GM13977 (cell line): ENCODE measurements around the gene HTR3A.
"Not testable (repeated sequence)": the region's sequence is repeated elsewhere in the genome, so short reads cannot be mapped to it uniquely, and the experiment has no call there.

Experiments
- DNase-seq: peaks from one replicate; pipeline ENCODE4 v3.0.0; 2012; ENCODE audit warnings: low spot score
- in situ Hi-C: fragments of 300-500 bp; cut with MboI; formaldehyde crosslinking; loops from one replicate; pipeline ENCODE4 v1.12.0; 2022; ENCODE audit warnings: low sequenced_read_pairs, low pct_unique_long_range_greater_than_20kb, mixed read lengths, inconsistent platforms; ENCODE audit not compliant: unreplicated experiment
- TF ChIP-seq, protein P1 (sequence below): IDR thresholded peaks from 2 replicates; pipeline ENCODE4 v1.5.1; 2012; ENCODE audit warnings: mild to moderate bottlenecking, control low read depth; ENCODE audit not compliant: insufficient read depth; ENCODE audit errors: extremely low read depth, missing control alignments

Gene HTR3A

DNA sequence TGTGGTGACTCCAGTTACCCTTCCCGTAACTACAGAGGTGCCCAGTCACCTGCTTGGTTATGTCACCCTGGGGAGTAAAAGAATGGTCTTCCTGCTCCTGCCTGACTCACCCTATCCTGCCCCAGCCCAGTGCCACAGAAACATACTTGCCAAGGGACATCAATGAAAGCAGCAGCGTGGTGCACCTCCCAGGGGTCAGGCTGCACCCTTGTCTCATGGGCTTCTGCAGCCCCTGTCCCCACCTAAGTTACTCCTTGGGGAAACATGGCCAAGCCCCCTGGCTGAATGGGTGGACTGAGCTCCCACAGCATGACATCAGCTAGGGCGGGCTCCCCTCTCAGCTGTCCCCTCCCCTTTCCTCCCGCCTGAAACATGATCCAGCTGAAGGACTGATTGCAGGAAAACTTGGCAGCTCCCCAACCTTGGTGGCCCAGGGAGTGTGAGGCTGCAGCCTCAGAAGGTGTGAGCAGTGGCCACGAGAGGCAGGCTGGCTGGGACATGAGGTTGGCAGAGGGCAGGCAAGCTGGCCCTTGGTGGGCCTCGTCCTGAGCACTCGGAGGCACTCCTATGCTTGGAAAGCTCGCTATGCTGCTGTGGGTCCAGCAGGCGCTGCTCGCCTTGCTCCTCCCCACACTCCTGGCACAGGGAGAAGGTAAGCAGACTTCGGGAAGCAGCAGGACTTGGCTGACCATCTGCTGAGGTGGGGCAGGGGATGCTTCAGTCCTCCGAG lies at the start of gene HTR3A:
Gene HTR3A (plus strand): TSS at position 368 of the 730 bp plus-strand sequence. CDS start 218 bp downstream, at position 586.
- TF ChIP-seq, protein P1, sequence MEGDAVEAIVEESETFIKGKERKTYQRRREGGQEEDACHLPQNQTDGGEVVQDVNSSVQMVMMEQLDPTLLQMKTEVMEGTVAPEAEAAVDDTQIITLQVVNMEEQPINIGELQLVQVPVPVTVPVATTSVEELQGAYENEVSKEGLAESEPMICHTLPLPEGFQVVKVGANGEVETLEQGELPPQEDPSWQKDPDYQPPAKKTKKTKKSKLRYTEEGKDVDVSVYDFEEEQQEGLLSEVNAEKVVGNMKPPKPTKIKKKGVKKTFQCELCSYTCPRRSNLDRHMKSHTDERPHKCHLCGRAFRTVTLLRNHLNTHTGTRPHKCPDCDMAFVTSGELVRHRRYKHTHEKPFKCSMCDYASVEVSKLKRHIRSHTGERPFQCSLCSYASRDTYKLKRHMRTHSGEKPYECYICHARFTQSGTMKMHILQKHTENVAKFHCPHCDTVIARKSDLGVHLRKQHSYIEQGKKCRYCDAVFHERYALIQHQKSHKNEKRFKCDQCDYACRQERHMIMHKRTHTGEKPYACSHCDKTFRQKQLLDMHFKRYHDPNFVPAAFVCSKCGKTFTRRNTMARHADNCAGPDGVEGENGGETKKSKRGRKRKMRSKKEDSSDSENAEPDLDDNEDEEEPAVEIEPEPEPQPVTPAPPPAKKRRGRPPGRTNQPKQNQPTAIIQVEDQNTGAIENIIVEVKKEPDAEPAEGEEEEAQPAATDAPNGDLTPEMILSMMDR, result no peak
- no peak for DNase-seq
- in situ Hi-C loops, result no loop called here

DNA sequence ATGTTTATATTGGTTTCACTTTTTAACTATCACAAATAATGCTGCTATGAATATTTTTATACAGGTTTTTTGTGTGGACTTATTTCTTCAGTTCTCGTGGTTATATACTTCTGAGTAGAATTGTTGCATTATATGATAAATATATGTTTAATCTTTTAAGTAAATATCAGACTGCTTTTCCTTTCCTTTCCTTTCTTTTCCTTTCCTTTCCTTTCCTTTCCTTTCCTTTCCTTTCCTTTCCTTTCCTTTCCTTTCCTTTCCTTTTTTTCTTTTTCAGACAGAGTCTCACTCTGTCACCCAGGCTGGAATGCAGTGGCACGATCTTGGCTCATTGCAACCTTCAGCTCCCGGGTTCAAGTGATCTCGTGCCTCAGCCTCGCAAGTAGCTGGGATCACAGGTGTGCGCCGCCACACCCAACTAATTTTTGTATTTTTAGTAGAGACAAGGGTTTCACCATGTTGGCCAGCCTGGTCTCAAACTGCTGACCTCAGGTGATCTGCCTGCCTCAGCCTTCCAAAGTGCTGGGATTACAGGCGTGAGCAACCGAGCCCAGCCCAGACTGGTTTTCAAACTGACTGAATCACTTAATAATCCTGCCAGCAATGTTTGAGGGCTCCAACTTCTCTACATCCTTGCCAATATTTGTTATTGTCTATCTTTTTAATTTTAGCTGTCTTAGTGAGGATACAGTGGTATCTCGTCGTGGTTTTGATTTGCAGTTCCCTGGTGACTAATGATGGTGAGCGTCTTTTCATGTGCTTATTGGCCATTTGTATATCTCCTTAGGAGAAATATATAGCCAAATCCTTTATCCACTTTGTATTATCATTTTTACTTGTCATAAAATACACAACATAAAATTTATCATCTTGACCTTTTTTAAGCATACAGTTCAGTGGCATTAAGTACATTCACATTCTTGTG lies 48.4 kb upstream of the HTR3A start:
- TF ChIP-seq, protein P1, result no peak
- DNase-seq, result no peak
- in situ Hi-C loops, result no loop called here

DNA sequence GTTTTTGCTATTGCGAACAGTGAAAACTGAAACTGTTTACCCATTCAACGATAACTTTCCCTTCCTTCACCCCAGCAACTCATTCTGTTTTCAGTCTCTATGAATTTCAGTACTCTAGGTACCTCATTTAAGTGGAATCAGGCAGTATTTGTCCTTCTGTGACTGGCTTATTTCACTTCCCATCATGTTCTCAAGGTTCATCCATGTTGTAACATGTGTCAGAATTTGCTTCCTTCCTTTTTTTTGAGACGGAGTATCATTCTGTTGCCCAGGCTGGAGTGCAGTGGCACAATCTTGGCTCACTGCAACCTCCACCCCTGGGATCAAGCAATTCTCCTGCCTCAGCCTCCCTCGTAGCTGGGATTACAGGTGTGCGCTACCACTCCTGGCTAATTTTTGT lies 46.6 kb upstream of the HTR3A start:
- DNase-seq, result no peak
- TF ChIP-seq, protein P1, result no peak
- in situ Hi-C loops, result no loop called here

DNA sequence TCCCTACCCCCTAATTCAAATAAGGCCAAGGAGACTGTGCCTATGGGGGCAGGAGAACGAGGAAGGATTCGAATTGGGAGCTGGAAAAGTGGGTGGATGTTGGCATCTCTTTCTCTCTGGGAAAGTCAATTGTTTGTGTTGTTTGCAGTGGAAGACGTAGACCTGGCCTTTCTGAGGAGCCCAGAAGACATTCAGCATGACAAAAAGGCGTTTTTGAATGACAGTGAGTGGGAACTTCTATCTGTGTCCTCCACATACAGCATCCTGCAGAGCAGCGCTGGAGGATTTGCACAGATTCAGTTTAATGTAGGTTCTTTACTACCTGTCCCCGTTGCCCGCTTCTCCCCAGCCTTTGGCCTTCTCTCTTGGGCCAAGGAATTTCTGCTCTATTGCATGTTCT lies 42.1 kb upstream of the HTR3A start:
- DNase-seq, result no peak
- TF ChIP-seq, protein P1, result no peak
- in situ Hi-C loops, result no loop called here

DNA sequence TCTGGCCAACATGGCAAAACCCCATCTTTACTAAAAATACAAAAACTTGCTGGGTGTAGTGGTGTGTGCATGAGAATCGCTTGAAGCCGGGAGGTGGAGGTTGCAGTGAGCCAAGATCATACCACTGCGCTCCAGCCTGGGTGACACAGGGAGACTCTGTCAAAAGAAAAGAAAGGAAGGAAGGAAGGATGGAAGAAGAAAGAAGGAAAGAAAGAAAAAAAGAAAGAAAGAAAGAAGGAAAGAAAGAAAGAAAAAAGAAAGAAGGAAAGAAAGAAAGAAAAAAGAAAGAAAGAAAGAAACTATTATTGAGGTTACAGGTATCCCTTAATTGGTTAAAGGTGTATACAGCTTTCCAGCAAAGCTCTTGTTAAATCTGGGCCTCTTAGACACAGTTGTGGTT lies 40.7 kb upstream of the HTR3A start:
- DNase-seq, in situ Hi-C loops: not testable (repeated sequence)

DNA sequence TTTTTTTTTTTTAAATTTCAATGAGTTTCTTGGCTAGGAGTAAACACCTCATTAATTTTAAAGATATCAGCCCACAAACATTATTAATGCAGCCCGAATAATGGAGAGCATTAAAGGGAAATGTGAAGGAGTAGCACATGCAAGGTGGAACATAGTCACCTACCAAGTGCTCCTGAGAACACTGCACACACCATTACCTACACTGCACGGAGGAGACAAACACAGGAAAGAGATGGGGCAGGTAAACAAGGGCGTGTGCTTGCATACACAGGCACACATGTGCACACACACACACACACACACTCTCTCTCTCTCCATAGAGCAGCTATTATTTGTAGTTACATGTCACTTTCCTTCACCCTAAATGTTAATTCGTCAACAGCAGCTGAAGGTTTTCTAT lies 40.1 kb upstream of the HTR3A start:
- TF ChIP-seq, protein P1, result no peak
- no peak for DNase-seq
- in situ Hi-C loops, result no loop called here

DNA sequence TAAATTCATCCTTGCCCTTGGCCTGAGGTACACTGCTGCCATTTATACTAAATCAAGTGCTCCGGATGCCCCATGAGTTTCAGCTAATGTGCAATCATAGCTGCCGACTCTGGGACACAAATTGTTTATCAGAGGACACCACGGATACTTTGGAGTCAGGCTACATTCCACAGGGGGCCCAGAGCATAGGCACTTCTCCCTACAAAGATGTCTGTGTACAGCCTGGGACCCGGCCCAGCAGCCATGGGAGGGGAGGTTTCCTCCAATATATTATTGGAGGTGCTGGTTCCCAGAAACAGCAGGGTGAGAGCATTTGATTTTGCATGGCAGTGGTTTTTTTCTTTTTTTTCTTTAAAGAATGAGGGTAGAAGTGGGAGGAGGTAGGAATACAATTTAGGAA lies 39.0 kb upstream of the HTR3A start:
- TF ChIP-seq, protein P1, result no peak
- in situ Hi-C loops, result no loop called here

More for the DNA sequence above, 39.0 kb upstream of the HTR3A start:
- no peak for DNase-seq
